Mucosa of gallbladder (tissue), 1 donor: ENCODE results near the gene LARP4. TPM values are rescaled to one million over a fixed set of nuclear protein-coding genes. Genes with fewer than 3 reads are reported as not detected.
"Not testable (repeated sequence)": the region's sequence is repeated elsewhere in the genome, so short reads cannot be mapped to it uniquely, and the experiment has no call there.

Experiments
- DNase-seq: peaks from one replicate; pipeline ENCODE4 v3.0.0-alpha.2; 2020; ENCODE audit warnings: low spot score
- total RNA-seq: library from RNA; stranded (reverse); gene quantifications from one replicate; pipeline ENCODE4 v1.2.1, GENCODE V29; 2021
- donor health status: DM: no; HTN: no; CAD: no.

LARP4 gene
- total RNA-seq = 43.0 TPM

GRCh38 chr12:50400638-50401499 lies at the start of gene LARP4:
LARP4 (plus strand) TSS chr12:50400885; CDS start chr12:50401011, 126 bp downstream.
- peak; percentile 93 for DNase-seq

- peak; percentile 35 for DNase-seq
Measured at GRCh38 chr12:50351120-50352043, 49.3 kb upstream of the LARP4 start.

GRCh38 chr12:50353404-50353803 lies 47.3 kb upstream of the LARP4 start:
- no peak for DNase-seq

- no peak for DNase-seq
Measured at GRCh38 chr12:50353869-50354593, 46.7 kb upstream of the LARP4 start.

- DNase-seq = no peak
Measured at GRCh38 chr12:50354908-50355307, 45.8 kb upstream of the LARP4 start.

- no peak for DNase-seq
Measured at GRCh38 chr12:50355365-50355764, 45.3 kb upstream of the LARP4 start.

- no peak for DNase-seq
Measured at GRCh38 chr12:50362671-50363070, 38.0 kb upstream of the LARP4 start.

GRCh38 chr12:50363141-50363540 lies 37.5 kb upstream of the LARP4 start:
- DNase-seq = no peak

- no peak for DNase-seq
Measured at GRCh38 chr12:50365709-50366406, 34.8 kb upstream of the LARP4 start.

- not testable (repeated sequence) for DNase-seq
Measured at GRCh38 chr12:50370672-50371071, 30.0 kb upstream of the LARP4 start.

GRCh38 chr12:50375802-50376201 lies 24.9 kb upstream of the LARP4 start:
- DNase-seq = no peak

- no peak for DNase-seq
Measured at GRCh38 chr12:50380761-50381325, 19.8 kb upstream of the LARP4 start.

GRCh38 chr12:50387487-50387886 lies 13.2 kb upstream of the LARP4 start:
- no peak for DNase-seq

- no peak for DNase-seq
Measured at GRCh38 chr12:50387972-50388478, 12.7 kb upstream of the LARP4 start.

GRCh38 chr12:50388793-50389192 lies 11.9 kb upstream of the LARP4 start:
- not testable (repeated sequence) for DNase-seq

- DNase-seq = no peak
Measured at GRCh38 chr12:50390316-50390741, 10.4 kb upstream of the LARP4 start.

GRCh38 chr12:50394469-50395029 lies 6.1 kb upstream of the LARP4 start:
- no peak for DNase-seq

- DNase-seq = no peak
Measured at GRCh38 chr12:50397117-50397650, 3.5 kb upstream of the LARP4 start.

GRCh38 chr12:50398931-50399330 lies 1.8 kb upstream of the LARP4 start:
- no peak for DNase-seq

- no peak for DNase-seq
Measured at GRCh38 chr12:50400104-50400637, 514 bp upstream of the LARP4 start.
